Activated CD8-positive, alpha-beta memory T cell treated with anti-CD3 and anti-CD28 coated beads for 48 hours (primary cell): ENCODE measurements around the gene FGFRL1.
A peak's percentile ranks its signal among the peaks of the same experiment; 100 is the strongest.
"Not testable (repeated sequence)": the region's sequence is repeated elsewhere in the genome, so short reads cannot be mapped to it uniquely, and the experiment has no call there.

ENCODE experiments used
- DNase-seq, 3 experiments: peaks; one replicate each; pipeline ENCODE4 v3.0.0-alpha.2; 2020; ENCODE audit warnings: low read depth in 2 of 3, low spot score in 2 of 3

The FGFRL1 gene

DNA sequence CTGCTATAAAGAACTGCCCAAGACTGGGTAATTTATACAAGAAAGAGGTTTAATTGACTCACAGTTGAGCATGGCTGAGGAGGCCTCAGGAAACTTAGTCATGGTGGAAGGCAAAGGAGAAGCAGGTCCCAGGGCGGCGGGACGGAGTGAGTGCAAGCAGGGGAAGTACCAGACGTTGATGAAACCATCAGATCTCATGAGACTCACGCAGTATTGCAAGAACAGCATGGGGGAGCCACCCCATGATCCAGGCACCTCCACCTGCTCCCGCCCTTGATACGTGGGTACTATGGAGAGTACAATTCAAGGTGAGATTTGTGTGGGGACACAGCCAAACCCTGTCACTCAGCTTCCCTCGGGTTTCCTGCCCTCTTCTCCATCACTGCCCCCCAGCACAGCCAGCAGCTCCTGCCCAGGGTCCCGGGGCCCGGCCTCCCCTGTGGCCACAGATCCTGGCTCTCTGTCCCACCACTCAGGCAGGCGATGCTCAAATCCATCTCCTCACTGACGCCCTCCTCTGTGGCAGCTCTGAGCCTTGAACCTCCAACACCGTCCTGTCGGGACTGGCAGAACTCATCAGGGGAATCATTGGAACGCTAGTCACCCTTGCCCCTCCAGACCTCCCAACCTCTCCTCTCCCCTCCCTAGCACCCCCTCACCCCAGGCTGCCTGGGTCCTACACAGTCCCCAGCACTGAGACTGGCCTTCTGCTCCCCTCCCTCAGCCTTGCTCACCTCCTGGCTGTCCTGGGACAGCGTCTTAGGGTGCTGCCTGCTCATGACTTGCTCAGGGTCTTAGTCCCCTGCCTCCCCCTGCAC, 37.6 kb downstream of the FGFRL1 start:
- DNase-seq: no peak

DNA sequence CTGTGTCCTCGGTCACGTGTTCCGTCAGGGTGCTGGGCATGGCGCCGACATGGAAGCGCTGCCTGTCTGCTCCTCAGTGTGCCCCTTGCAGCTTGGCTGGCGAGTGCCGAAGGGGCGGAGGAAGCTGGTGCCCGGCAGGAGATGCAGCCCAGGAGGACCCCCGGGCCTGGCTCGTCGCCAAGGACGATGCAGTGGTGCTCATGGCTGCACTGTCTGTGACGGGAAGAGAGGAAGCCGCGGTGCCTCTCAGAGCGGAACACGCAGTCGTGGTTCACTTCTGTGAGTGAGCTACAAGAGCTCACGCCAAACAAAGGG, 38.1 kb downstream of the FGFRL1 start:
- DNase-seq: no peak

DNA sequence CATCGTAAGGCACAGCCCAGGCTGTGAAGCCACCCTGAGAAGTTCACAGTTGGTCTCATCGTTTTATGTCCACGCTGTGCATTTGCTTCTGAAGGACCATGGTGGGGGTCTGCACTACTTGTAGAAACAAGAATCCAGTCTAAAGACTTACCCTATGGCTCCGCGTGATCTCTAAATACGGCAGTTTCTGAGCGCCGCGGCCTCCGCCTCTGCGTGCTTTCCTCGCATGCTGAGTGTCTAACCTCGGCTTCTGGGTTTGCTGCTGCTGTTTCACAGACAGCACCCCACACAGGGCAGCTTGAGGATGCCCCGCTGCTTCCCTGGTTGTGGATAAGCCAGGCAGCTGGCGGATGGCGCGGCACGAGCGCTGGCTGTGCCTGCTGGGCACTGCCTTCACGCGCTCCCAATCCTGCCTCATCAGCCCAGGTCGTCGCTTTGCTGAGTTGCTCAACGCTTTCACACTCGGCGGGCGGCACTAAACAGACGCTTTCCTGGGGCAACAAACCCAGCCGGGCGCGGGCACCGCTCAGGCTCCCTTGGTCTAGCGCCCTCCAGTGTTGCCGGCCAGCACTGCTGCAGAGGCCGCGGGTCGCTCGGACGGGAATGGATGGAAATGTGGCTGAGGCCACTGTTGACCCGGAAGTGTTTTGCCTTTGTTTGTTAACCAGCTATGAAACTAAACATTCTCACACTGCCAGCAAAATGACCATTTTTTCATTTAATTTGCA, 39.2 kb downstream of the FGFRL1 start:
- DNase-seq: no peak

DNA sequence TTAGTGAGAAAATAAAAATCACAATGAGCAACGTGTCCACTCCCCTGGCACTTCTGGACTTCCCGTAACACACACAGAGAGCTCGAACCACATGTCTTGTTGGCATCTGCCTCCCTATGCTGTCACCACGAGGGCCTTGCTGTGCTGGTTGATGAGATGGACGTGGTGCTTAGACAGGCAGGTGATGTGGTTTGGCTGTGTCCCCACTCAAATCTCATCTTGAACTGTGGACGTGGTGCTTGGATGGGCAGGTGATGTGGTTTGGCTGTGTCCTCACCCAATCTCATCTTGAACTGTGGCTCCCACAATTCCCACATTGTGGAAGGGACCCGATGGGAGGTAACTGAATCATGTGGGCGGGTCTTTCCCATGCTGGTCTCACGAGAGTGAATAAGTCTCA, 40.0 kb downstream of the FGFRL1 start:
- DNase-seq: no peak

DNA sequence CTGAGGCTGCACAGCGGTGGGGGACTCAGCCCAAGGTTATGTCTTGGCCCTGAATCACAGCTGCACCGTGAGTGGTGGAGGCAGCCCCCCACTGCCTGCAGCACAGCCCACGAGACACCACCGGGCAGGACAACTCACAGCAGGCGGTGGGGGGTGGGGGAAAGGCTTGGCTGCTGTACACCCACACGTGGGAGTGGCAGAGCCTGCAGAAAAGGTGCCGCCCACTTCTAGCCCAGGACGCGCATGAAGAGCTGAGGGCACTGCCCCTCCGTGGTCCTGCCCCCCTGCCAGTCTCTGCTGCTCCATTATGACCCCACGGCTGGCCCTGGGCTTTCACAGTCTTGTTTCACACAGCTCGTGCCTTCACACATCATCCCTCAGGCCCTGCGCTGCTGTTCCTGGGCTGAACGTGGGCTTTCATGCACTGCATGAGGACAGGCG, 40.8 kb downstream of the FGFRL1 start:
- DNase-seq: no peak

DNA sequence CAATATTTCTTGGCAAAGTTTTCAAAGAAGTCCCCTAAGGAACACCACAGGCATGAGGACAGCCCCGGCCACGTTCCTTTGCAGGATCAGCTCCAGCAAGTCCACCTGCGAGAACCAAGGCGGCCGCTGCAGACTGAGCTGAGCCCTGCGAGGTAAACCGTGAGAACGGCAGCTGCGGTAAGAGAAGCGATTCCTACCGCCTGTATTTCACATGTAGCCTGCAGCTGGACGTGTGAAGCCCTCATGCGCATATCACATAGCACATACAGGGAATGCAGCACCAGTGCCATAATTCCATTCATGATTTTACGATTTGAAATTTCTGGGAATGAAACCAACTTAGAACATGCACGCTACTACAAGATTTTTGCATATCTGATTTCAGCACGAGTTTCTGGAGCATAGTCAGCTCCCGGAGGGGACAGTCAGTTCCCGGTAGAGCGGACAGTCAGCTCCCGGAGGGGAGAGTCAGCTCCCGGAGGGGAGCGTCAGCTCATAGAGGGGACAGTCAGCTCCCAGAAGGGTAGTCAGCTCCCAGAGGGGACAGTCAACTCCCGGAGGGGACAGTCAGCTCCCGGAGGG, 41.7 kb downstream of the FGFRL1 start:
- no peak for DNase-seq

DNA sequence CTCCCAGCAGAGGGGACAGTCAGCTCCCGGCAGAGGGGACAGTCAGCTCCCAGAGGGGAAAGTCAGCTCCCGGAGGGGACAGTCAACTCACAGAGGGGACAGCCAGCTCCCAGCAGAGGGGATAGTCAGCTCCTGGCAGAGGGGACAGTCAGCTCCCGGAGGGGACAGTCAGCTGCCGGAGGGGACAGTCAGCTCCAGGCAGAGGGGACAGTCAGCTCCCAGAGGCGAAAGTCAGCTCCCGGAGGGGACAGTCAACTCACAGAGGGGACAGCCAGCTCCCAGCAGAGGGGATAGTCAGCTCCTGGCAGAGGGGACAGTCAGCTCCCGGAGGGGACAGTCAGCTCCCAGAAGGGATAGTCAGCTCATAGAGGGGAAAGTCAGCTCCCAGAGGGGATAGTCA, 42.5 kb downstream of the FGFRL1 start:
- not testable (repeated sequence) for DNase-seq

DNA sequence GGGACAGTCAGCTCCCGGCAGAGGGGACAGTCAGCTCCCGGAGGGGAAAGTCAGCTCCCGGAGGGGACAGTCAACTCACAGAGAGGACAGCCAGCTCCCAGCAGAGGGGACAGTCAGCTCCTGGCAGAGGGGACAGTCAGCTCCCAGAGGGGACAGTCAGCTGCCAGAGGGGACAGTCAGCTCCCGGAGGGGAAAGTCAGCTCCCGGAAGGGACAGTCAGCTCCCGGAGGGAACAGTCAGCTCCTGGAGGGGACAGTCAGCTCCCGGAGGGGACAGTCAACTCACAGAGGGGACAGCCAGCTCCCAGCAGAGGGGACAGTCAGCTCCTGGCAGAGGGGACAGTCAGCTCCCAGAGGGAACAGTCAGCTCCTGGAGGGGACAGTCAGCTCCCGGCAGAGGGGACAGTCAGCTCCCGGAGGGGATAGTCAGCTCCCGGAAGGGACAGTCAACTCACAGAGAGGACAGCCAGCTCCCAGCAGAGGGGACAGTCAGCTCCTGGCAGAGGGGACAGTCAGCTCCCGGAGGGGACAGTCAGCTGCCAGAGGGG, 43.3 kb downstream of the FGFRL1 start:
- not testable (repeated sequence) for DNase-seq

DNA sequence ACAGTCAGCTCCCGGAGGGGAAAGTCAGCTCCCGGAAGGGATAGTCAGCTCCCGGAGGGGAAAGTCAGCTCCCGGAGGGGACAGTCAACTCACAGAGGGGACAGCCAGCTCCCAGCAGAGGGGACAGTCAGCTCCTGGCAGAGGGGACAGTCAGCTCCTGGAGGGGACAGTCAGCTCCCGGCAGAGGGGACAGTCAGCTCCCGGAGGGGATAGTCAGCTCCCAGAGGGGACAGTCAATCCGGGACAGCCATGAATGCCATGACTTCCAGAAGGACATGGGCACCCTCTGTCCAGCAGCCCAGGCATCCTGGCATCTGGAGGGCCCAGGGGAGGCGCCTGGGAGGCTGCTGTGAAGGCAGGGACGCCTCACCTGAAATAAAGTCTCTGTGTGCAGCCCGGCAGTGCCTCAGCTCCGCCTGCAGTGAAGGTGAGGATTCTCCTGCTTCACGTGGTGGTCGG, 43.8 kb downstream of the FGFRL1 start:
- not testable (repeated sequence) for DNase-seq

DNA sequence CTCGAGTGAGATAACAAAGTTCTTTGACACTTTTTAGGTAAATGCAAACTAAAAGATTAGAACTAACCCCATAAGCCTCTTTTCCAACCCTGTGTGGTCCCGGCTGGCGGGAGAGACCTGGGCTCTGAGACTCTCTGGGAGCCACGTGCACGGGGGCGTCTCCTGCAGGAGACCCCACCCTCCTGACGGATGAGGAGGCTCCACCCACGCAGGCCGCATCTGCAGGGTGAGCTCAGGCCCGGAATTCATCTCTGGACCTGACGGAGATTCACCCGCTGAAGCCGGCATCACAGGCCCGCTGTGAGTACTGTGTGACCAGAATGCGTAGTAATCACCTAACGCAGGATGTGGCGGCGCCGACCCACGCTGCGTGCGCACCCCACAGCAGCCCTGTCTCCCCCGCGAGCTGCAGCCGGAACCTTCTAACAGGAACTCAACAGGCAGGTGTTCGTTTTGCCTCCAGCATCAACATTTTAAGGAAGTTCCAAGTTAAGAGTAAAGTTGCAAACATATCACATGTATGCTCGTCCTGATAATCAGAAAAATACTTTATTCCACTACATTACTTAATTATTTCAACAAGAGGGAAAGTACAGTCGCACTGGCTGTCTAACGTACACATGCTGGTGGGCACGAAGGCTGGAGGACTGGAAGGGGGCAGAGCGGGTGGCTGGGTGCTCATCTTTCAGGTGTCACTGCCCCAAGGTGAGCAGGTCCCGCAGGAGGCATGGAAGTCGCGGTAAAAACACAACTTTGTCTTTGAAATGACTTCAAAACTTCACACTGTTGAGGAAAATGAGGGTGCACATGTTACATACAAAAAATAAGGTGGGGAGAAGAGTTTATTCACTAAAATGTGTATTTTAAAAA, 44.5 kb downstream of the FGFRL1 start:
- peak; percentile 42 to 47 (median 45) for DNase-seq

DNA sequence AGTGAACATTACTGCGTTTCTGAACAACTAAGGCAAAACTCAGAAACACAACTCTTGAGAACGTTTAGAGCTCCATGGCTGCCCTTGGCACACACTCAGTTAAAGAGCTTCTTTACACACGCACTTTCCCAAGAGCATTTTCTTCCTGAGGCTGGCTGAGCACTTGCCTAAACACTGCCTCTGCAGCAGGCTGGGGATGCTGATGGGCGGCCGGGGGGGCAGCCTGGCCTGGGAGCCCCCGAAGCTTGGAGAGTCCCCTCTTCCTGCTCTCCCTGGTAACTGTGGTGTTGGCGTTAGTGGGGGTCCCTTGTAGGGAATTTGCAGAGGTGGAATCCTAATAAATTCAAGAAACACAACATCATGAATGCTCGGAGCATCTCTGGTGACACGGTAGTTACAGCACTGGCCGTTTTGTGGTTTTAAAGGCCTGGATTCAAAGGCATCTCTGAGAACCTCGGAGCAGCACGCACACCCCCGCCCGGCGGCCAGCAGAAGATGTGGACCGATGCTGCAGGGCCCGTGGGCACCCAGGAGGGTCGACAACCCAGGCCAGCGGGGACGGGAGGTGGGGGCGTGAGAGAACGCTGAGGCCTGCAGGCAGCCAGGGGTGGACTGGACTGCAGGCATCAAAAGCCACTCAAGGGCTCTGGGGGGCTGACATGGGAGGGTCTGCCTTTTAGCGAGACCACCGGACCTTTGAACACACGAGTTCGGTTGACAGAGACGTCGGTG, 45.4 kb downstream of the FGFRL1 start:
- no peak for DNase-seq

DNA sequence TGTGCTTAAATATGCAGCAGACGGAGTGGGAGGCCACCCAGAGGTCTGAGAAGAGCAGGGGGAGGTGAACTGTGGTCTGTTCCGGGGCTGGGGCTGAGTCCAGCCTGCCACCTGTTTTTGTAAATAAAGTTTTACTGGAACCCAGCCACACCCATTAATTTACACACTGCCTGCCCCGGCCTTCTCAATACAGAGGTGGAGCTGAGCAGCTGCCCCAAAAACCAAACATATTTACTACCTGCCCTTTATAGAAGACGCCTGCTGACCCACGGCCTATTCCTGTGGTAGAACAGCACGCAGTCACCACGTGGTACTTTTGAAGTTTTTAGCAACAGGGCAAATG, 45.9 kb downstream of the FGFRL1 start:
- no peak for DNase-seq

DNA sequence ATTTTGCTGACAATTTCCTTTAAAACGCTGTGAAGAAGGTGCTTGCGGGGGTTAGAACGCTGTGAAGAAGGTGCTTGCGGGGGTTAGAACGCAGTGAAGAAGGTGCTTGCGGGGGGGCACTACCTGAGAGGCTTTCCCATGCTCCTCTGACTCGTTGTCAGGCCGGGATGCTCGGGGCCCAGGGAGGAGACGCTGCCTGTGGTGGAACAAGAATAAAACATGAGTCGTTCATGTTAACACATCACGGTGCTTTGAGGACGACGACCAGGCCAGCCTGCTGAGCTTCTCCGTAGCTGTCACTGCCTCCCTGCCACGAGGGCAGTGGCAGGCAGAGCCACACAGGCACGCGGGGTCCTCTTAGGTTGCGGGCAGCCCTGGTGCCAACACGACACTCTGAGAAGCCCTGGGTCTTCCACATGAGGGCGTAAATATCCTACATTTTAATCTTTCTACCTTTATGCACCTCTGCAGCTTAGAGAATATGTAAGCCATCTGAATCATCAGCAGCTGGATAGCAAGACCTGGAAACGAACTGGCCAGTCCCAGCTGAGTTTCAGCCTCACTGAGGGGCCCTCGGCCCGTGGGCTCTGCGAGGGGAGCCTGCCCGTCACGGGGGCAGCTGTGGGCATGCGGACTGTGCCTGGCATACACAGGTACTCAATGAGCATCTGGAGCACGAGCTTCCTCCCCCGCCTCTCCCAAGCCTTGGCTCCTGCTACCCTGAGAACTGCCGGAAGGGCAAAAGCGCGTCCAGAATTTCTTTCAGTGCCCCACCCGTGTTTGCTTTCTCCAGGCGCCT, 47.0 kb downstream of the FGFRL1 start:
- no peak for DNase-seq

DNA sequence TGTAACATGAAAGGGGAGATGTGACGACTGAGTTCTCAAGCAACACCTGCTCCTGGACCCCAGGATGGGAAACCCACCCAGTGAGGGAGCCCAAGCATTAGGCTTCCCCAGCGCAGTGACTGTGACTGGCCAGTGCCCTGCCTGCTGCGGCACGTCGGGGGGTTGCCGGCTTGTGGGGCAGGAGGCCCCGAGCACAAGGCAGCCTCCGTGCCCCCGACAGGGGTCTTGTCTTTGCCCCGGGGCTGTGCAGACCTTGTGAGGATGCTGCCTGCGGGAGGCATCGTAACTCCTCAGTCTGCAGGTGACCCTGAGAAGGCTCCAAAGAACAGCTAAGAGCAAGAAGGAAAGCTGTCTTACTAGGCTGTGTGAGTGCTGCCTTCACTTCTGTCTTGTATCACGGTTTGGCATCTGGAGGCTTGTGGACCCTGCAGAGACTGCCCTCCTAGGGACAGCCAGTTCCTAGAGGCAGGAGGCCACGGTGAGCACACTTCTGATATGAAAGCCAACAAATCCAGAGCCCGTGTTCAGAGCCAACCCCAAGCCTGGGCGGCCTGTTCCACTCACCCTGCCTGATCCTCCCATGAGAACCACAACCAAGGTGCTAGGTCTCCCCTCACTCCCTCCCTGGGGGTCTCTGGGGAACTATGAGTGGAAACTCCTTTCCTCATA, 47.7 kb downstream of the FGFRL1 start:
- no peak for DNase-seq

DNA sequence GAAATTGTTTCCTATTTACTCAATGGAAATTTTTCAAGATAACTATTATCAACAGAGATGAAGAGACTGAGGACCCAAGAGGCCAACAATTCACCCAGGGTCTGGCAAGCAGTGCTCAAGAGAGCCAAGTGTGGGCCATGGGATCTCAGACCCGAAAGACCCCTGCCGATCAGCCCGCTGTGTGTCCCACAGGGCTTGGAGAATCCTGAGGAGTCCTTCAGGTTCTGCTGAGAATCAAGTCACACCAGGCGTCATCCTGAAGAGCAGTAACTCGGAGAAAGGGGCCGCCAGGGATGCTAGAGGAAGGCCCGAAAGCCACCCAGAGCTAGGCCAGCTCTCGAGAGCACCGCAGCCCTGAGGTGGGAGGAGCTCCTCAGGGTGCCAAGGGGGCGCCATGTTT, 48.7 kb downstream of the FGFRL1 start:
- no peak for DNase-seq

DNA sequence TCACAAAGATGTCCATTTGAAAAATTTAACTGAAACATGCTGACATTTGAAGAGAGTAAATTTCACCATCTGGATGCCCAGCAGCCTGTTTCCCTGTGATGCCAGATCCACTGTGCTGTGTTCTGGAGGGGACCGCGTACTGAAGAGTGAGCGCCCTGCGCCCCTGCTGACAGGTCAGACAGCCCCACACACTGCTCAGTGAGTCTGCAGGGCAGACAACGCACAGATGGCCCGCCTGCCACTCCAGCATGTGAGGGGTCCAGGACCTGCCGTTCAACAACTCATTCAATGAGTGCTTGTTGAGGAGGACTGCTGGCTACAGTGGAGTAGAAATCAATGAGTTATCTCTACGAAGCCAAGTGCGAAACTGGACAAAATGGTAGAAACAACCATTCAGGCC, 49.2 kb downstream of the FGFRL1 start:
- DNase-seq: no peak

DNA sequence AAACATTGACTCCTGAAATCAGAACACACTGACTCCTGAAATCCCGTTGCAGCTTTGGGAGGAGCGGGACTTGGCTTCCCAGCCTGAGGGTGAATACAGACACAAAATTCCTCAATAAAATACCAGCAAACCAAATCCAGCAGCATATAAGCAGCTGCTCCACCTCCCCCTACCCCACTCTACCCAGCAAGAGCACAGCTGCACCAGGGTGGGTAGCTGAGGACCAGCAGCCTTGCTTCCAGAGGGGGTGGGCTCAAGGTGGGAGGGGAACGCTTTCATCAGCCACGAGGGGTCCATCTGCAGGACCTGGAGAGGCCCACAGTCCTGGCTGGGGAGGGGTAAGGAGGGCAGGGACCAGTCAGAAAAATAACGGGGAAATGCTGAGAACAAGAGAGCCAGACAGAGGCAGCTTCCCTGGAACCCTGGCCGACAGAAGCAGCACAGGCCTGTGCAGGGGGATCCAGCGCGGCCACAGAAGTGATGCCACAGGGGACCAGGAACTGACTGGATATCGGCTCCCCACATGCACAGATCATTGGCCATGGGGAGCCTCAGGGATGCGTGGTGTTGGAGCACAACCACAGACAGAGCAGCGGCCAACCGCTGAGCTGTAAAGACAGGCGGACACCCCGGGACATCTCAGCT, 49.8 kb downstream of the FGFRL1 start:
- DNase-seq: no peak

DNA sequence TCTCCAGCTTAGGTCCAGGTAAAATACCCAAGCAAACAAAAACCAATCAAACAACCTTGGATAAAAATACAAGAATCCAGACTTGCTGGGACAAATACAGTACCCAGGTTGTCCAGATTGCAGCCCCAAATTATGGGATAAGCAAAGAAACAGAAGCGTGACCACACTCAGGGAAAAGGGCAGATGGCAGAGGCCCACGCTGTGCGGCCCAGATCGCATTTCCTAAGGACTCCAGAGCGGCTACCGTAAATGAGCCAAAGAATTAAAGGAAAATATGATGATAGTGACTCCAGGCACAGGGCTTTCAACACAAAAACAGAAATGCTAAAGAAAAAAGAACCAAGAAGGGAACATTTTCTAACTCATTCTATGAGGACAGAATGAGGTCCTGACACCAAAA, 50.3 kb downstream of the FGFRL1 start:
- no peak for DNase-seq

DNA sequence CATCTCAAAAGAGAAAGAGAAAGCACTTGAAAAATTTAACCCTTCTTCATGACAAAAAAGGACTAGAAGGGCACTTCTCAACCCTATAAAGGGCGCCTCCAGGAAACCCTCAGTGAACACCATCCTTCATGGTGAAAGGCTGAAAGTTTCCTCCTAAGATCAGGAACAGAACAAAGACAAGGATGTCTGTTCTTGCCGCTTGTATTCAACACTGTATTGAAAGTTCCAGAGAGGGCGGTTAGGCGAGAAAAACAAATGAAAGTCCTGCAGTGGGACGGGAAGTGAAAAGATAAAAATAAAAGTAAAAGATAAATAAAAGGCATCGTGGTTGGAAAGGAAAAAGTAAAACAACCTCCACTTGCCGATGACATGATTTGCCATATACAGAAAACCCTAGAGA, 51.0 kb downstream of the FGFRL1 start:
- no peak for DNase-seq
